Stomach (tissue), 9 donors: ENCODE results near the gene TAS1R3. TPM values are rescaled to one million over a fixed set of nuclear protein-coding genes. Genes with fewer than 3 reads are reported as not detected.

Experiments used
- DNase-seq, 2 donors: peaks; one replicate each; pipeline versions ENCODE4 v3.0.0 to v3.0.0-alpha.2; 2013 to 2019
- H3K27ac ChIP-seq, 5 donors: fragments of 200-600 bp in 4 of 5; sonication (generic) in 4 of 5; one replicate each; pipeline ENCODE4 v1.5.1; 2013 to 2019; ENCODE audit warnings: mild to moderate bottlenecking in 1 of 5, moderate library complexity in 1 of 5
- H3K27me3 ChIP-seq, 3 donors: fragments of 200-600 bp; sonication (generic); one replicate each; pipeline ENCODE4 v1.5.1; 2017 to 2019; ENCODE audit warnings: mixed run types in 1 of 3
- H3K36me3 ChIP-seq, 4 donors: fragments of 200-600 bp; sonication (generic); 1 replicate in 3 of 4; 2 replicates in 1 of 4; pipeline ENCODE4 v1.5.1; 2016 to 2019
- H3K4me1 ChIP-seq, 4 donors: fragments of 200-600 bp; sonication (generic); one replicate each; pipeline ENCODE4 v1.5.1; 2016 to 2019
- H3K4me3 ChIP-seq, 4 donors: fragments of 200-600 bp; sonication (generic) in 3 of 4; one replicate each; pipeline ENCODE4 v1.5.1; 2016 to 2019; ENCODE audit warnings: mild to moderate bottlenecking in 1 of 4
- H3K9me3 ChIP-seq, 4 donors: fragments of 200-600 bp; sonication (generic); one replicate each; pipeline ENCODE4 v1.5.1; 2016 to 2019
- CTCF ChIP-seq, 7 experiments: fragments of 450-650 bp in 4 of 7; fragments of 200-600 bp in 3 of 7; sonication (generic) in 3 of 7; IDR thresholded peaks; one replicate each; pipeline ENCODE4 v1.5.1; 2016 to 2019; ENCODE audit warnings: antibody characterized with exemption in 7 of 7, control low read depth in 2 of 7, mild to moderate bottlenecking in 1 of 7
- EP300 ChIP-seq: sonication (generic); formaldehyde crosslinking; IDR thresholded peaks from one replicate; pipeline ENCODE4 v1.6.1; 2017; ENCODE audit warnings: antibody characterized with exemption
- POLR2A ChIP-seq, 4 donors: fragments of 450-650 bp; IDR thresholded peaks; one replicate each; pipeline ENCODE4 v1.6.1; 2016; ENCODE audit warnings: antibody characterized with exemption in 4 of 4, control low read depth in 2 of 4, mild to moderate bottlenecking in 1 of 4, moderate library complexity in 1 of 4
- POLR2AphosphoS5 ChIP-seq, 3 donors: sonication (generic); formaldehyde crosslinking; IDR thresholded peaks; one replicate each; pipeline ENCODE4 v1.6.1; 2016; ENCODE audit warnings: antibody characterized with exemption in 3 of 3
- WGBS, 5 donors: extraction: QIAGEN DNeasy Blood & Tissue Kit in 3 of 5; methylation state at CpG; one replicate each; pipeline versions ENCODE4 v1.1.5 to v1.1.7; 2013 to 2018; 5-methylcytosine and 5-hydroxymethylcytosine counted together
- intact Hi-C: fragments of 100-400 bp; cut with DNase I; formaldehyde crosslinking; loops from one replicate; pipeline ENCODE4 v1.15.1; 2023; ENCODE audit warnings: low total_unique reads
- polyA plus RNA-seq, 3 donors: library from polyadenylated mRNA; stranded (reverse); fragments of 200-250 nt; gene quantifications; one replicate each; pipeline ENCODE4 v1.2.3, GENCODE V29; 2013
- total RNA-seq, 5 donors: library from RNA; depleted of rRNA; stranded (reverse); fragments of >200 nt; gene quantifications; one replicate each; pipeline versions ENCODE4 v1.1.0 to v1.2.3, GENCODE V29; 2014 to 2016
- donor health status: healthy with polysubstance abuse.
- donor health status: Bipolar disorder and iron deficiency.
- donor health status: healthy.

The TAS1R3 gene
- total and polyA plus RNA-seq, 8 donors: 0.10 to 11.7 (median 0.37) TPM; not detected in 3

- peaks cover 16 to 36% (median 25%) of the 10 kb centered on the region in 4 donors for H3K36me3 ChIP-seq
- intact Hi-C loops: no loop called here
- no peaks in the 10 kb centered on the region for H3K9me3 ChIP-seq
- no peak for DNase-seq
- no peaks in the 10 kb centered on the region for H3K27me3 ChIP-seq
- TF ChIP-seq CTCF (IDR thresholded peaks at IDR 0.05) (no peak), EP300 (no peak), POLR2AphosphoS5 (IDR thresholded peaks at IDR 0.05) (no peak), POLR2A (IDR thresholded peaks at IDR 0.05) (no peak)
- no peak overlapping the region for H3K27ac ChIP-seq
- H3K4me1 ChIP-seq: peaks cover 28 to 64% (median 60%) of the 10 kb centered on the region in 4 donors
- no peak overlapping the region for H3K4me3 ChIP-seq
- 64 to 86% (median 79%) methylated on average over 15 of the region's 15 CpGs; no CpG with 5 or more reads in 1 of the 5 donors for WGBS, 5 donors
Observed at GRCh38 chr1:1328254-1328653, 2.8 kb upstream of the TAS1R3 start.

GRCh38 chr1:1329304-1330210 is 1.5 kb upstream of the TAS1R3 start:
- no peak for DNase-seq
- TF ChIP-seq CTCF (IDR thresholded peaks at IDR 0.05): no peak
- TF ChIP-seq POLR2AphosphoS5 (IDR thresholded peaks at IDR 0.05): peak in 2 of 3 donors; percentile 42 to 44
- H3K36me3 ChIP-seq: peaks cover 16 to 36% (median 25%) of the 10 kb centered on the region in 4 donors
- no peaks in the 10 kb centered on the region for H3K9me3 ChIP-seq
- H3K27me3 ChIP-seq: no peaks in the 10 kb centered on the region
- peaks cover 26 to 62% (median 57%) of the 10 kb centered on the region in 4 donors for H3K4me1 ChIP-seq
- no peak overlapping the region for H3K4me3 ChIP-seq
- WGBS, 5 donors: 90 to 93% (median 91%) methylated on average over 51 to 58 of the region's 58 CpGs
- intact Hi-C loops: no loop called here
- no peak overlapping the region for H3K27ac ChIP-seq

- TF ChIP-seq CTCF (IDR thresholded peaks at IDR 0.05) (no peak), POLR2A (IDR thresholded peaks at IDR 0.05) (no peak), POLR2AphosphoS5 (IDR thresholded peaks at IDR 0.05) (no peak), EP300 (no peak)
- Histone ChIP-seq H3K36me3 (peaks cover 16 to 40% (median 32%) of the 10 kb centered on the region in 4 donors), H3K27me3 (no peaks in the 10 kb centered on the region), H3K27ac (peak overlapping the region in 1 of 5 donors; percentile 45), H3K9me3 (no peaks in the 10 kb centered on the region), H3K4me3 (no peak overlapping the region), H3K4me1 (peaks cover 22 to 56% (median 50%) of the 10 kb centered on the region in 4 donors)
- DNase-seq: no peak
- WGBS, 5 donors: 32 to 48% (median 38%) methylated on average over 3 to 15 of the region's 15 CpGs
- intact Hi-C loops: no loop called here
Observed at GRCh38 chr1:1330366-1331067, 563 bp upstream of the TAS1R3 start.

GRCh38 chr1:1332031-1332755 is 1.1 kb downstream of the TAS1R3 start:
- no peaks in the 10 kb centered on the region for H3K9me3 ChIP-seq
- intact Hi-C loops: no loop called here
- no peak overlapping the region for H3K27ac ChIP-seq
- DNase-seq: no peak
- H3K4me3 ChIP-seq: no peak overlapping the region
- TF ChIP-seq CTCF (IDR thresholded peaks at IDR 0.05): no peak
- TF ChIP-seq EP300: no peak
- no peak for TF ChIP-seq POLR2AphosphoS5 (IDR thresholded peaks at IDR 0.05)
- no peak for TF ChIP-seq POLR2A (IDR thresholded peaks at IDR 0.05)
- 75 to 79% (median 77%) methylated on average over 15 to 57 of the region's 57 CpGs for WGBS, 5 donors
- peaks cover 14 to 42% (median 40%) of the 10 kb centered on the region in 4 donors for H3K36me3 ChIP-seq
- no peaks in the 10 kb centered on the region for H3K27me3 ChIP-seq
- peaks cover 11 to 41% (median 33%) of the 10 kb centered on the region in 4 donors for H3K4me1 ChIP-seq
